GM21447 (cell line): ENCODE data around the gene CCDC172.

Source experiments
- ATAC-seq: cut with Tn5 transposase; IDR thresholded peaks from one replicate; pipeline ENCODE4 v1.9.1; 2021; ENCODE audit not compliant: unreplicated experiment

Gene CCDC172

GRCh38 chr10:116324227-116324950 is at the start of gene CCDC172:
TSS of gene CCDC172 (plus strand) at chr10:116324448. CDS start at chr10:116325012, 564 bp downstream.
- no peak for ATAC-seq

DNA sequence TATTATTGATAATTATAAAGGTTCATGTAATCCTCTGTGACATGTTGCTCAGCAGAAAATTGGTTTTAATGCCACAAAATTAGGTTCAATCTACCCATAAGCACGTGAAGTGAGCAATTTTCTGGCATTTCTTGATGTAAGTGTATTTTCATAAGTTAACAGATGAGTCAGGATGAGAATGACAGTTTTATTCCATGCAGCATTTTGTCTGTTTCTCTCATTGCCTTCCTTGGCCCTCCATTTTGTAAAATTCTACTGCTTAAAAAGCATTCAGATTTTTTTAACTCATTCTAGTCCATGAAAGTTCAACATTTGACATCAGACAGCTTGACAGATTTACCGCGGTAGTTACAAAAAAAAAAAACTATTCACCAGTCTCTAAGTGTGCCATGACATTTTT is 47.3 kb upstream of the CCDC172 start:
- no peak for ATAC-seq

- no peak for ATAC-seq
Measured at GRCh38 chr10:116278846-116279245, 45.4 kb upstream of the CCDC172 start.

DNA sequence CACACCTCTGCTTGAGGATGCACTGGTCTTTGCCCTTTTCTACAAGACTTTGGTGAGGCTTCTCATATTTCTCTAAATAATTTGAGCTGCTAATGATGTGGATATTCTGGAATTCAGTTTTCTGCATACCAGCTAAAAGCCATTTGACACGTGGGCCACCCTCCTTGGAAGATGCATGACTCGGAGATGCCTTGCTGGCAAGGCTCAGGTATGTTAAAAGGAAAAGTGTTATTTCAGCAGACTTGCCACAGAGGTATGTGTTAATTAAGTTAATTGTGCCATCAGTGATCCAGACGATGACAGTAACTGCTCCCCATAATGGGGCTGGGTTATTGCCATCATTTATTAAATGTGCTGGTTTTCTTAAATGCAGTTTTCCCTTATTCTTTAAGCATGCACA is 42.5 kb upstream of the CCDC172 start:
- ATAC-seq = no peak

- ATAC-seq = no peak
Measured at GRCh38 chr10:116286626-116287200, 37.5 kb upstream of the CCDC172 start.

DNA sequence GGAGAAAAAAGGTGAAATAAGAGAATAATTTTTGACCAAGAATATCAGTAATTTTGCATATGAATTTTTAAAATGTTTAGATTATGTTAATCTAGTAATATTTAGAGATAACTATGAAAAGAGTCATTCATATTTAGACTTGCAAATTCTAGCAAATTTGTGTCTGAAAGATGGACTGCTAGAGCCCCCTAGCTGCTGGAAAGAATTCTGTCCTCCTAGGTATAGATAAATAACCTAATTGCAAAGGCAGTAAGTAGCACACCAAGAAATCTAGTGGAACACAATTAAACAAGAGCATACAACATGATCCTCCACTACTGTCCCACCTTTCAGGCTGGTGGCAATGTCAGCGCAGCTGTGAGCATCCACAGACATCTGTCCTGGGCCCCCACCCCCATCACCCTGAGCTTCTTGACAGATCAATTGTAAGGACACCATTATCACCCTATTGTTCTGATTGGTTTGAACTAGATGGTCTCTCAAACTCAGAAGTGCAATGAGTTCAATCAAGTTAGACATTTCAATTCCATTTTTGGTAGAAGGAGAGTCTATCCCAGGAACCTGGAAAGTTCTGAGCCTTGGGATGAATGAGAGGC is 36.2 kb upstream of the CCDC172 start:
- no peak for ATAC-seq

GRCh38 chr10:116289652-116290051 is 34.6 kb upstream of the CCDC172 start:
- ATAC-seq = no peak

DNA sequence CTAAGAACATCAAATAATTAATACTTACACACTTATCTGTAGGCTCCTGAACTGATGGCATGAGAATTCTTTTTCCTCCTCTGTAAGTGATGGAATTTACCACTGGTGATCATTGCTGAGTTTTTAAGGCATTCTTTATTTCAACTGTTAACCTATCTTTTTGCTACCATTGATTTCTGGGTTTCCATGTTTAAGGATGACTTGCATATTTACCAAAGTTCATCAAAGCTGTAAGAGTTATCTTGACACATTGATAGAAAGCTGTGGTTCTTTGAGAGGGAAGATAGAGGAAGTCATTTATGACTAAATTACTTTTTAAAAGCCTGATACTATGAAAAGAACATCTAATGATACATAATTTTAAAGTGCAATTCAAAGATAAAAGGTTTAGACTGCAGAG is 31.8 kb upstream of the CCDC172 start:
- no peak for ATAC-seq

- no peak for ATAC-seq
Measured at GRCh38 chr10:116296291-116296721, 27.9 kb upstream of the CCDC172 start.

- no peak for ATAC-seq
Measured at GRCh38 chr10:116298586-116298985, 25.7 kb upstream of the CCDC172 start.

DNA sequence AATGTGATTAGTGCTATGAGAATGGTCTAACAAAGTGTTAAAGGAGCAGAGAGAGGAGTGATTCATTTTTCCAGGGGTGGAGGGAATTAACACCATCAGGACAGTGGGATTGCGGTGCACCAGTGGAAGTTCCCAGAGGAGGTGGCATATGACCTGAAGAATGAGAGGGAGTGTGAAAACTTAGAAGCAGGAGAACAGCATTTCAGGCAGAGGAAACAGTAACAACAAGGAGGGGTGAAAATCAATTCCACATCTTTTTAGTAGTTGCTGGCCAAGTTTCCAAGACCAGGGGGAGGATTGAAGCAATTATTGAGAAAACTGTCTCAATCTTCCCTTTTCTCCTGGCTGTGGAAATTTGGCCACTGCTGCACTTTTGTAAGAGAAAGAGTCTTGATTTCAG is 23.7 kb upstream of the CCDC172 start:
- ATAC-seq = no peak

DNA sequence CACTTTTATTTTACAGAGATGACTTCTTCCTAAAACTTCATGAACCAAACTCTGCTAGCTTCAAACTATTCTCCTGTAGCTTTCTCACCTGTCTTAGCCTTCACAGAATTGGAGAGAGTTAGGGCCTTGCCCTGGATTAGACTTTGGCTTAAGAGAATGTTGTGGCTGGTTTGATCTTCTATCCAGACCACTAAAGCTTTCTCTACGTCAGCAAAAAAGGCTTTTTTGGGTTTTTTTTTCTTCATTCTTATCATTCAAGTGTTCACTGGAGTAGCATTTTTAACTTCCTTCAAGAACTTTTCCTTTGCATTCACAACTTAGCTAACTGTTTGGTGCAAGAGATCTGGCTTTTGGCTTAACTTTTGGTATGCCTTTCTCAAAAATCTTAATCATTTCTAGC is 19.3 kb upstream of the CCDC172 start:
- no peak for ATAC-seq

GRCh38 chr10:116306847-116307246 is 17.4 kb upstream of the CCDC172 start:
- ATAC-seq = no peak

DNA sequence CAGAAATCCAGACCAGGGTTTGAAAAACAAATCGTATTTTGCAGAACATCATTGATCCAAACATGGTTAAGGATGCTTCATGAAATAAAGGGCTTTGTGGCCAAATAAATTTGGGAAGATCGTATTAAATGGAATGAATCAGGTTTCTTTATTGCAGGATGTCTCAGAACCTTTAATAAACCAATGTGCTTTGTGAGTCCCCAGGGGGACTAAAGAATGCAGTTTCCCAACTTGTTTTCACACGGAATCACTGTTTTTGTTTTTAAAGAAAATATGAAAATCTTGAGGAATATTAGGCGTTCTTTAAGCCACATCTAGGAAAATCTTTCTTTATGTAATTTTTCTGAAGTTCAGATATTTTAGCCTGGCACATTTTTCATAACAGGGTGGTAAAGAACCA is 16.8 kb upstream of the CCDC172 start:
- no peak for ATAC-seq

- ATAC-seq = no peak
Measured at GRCh38 chr10:116311016-116311415, 13.2 kb upstream of the CCDC172 start.

- ATAC-seq = no peak
Measured at GRCh38 chr10:116311706-116312490, 12.3 kb upstream of the CCDC172 start.

- no peak for ATAC-seq
Measured at GRCh38 chr10:116312548-116312947, 11.7 kb upstream of the CCDC172 start.

DNA sequence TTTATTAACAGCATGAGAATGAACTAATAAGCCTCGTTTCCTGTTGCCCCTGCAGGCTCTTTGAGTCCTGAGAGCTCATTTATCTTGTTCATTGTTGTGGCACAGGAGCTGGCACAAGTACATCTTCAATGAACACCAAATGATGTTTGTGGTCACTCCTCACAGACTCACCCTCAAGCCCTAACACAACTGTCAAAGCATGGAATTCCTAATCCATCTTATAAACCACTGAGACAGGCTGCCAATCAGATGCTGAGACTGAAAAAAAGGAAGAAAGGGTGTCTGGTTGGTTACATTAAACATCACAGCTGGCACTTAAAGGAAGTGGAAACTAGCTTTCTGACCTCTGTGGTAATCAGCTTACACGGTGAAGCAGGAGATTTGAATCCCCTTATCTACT is 7.7 kb upstream of the CCDC172 start:
- ATAC-seq = no peak

DNA sequence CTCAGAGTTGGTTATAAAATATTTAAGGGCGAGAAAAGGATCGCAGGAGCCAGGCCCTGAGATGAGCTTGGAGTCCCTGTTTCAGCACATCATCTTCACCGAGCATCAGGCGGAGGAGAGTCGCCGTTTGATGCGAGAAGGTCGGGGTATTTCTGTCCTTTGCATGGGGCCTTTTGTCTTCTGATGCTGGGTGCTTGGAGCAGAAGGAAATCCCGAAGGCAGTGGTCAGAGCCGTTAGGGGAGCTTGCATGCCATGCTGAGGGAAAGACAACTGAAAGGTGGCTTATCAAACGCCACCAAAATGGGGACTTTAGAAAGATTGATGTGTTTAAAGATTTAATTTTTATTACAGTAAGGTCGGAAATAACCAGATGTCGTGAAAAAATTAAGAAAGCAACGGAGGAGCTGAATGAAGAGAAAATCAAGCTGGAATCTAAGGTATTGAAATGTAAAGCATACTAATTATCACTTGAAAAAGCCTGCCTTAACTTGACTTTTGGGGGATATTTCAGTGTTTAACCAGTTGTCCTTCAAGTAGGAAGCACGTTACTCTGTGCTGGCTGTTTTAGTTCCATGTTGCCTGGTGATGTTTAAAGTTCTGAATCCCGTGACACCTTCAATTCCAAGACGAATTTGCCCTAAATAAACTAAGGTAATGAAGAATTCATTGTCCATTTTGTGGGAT is 845 bp downstream of the CCDC172 start:
- no peak for ATAC-seq

GRCh38 chr10:116325987-116326386 is 1.7 kb downstream of the CCDC172 start:
- ATAC-seq = no peak

- ATAC-seq = no peak
Measured at GRCh38 chr10:116329153-116329552, 4.9 kb downstream of the CCDC172 start.
